ENCODE measurements around the gene PPP3R2. TPM values are rescaled to one million over a fixed set of nuclear protein-coding genes. Genes with fewer than 3 reads are reported as not detected.
"Not testable (repeated sequence)": the region's sequence is repeated elsewhere in the genome, so short reads cannot be mapped to it uniquely, and the experiment has no call there.

Gene PPP3R2
- total and polyA plus RNA-seq, 4 experiments from 2014 or later: not detected

DNA sequence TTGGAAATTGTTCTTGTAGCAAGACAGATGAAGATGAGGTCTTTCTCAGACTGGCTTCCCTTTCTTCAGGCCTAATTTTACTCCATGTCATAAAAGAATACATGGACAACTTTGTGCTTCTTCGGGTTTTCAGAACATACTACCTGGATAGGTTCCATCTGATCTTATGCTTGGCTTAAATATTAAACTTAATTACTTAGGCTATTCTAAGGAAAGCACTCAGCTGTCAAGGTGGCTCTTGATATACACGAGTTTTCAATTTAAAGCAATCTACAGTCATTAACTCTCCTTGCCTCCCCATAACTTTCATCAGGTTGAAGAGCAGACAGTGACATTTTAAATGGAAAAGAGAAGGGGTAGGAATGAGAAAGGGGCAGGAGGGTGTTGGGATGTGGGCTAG lies 9.5 kb upstream of the PPP3R2 start:
- ChIA-PET CTCF (ENCODE audit: partially characterized antibody) (interaction anchor here (1.0 kb wide), 1 partner anchor 18 kb away, joined by 4 read pairs; no protein-coding TSS in a partner anchor), POLR2A (ENCODE audit: partially characterized antibody) (no interaction called here)
- intact Hi-C loops (cut with micrococcal nuclease): no loop called here
- peaks cover 8 to 12% of the 10 kb centered on the region in 2 donors for H3K27me3 Mint-ChIP-seq
- no peaks in the 10 kb centered on the region for H3K9me3 ChIP-seq (ENCODE audit: control insufficient read depth in 1 of 2, low read length in 2 of 2)
- H3K9me3 Mint-ChIP-seq: no peaks in the 10 kb centered on the region
- no peak overlapping the region for H3K4me3 ChIP-seq (ENCODE audit: low read length in 2 of 2)
- no peak overlapping the region for H3K27ac Mint-ChIP-seq
- no peaks in the 10 kb centered on the region for H3K27me3 ChIP-seq (ENCODE audit: insufficient read depth, low read length)
- no peaks in the 10 kb centered on the region for H3K36me3 ChIP-seq (ENCODE audit: insufficient read depth, low read length)
- no peak for DNase-seq
- H3K4me3 Mint-ChIP-seq: no peak overlapping the region
- H3K27ac ChIP-seq (ENCODE audit: low read depth, low read length): no peak overlapping the region
- no peaks in the 10 kb centered on the region for H3K36me3 Mint-ChIP-seq
- H3K4me1 Mint-ChIP-seq: peaks cover 0 to 3% (median 3%) of the 10 kb centered on the region in 4 donors
- H3K4me1 ChIP-seq (ENCODE audit: insufficient read depth, low read length): no peaks in the 10 kb centered on the region

DNA sequence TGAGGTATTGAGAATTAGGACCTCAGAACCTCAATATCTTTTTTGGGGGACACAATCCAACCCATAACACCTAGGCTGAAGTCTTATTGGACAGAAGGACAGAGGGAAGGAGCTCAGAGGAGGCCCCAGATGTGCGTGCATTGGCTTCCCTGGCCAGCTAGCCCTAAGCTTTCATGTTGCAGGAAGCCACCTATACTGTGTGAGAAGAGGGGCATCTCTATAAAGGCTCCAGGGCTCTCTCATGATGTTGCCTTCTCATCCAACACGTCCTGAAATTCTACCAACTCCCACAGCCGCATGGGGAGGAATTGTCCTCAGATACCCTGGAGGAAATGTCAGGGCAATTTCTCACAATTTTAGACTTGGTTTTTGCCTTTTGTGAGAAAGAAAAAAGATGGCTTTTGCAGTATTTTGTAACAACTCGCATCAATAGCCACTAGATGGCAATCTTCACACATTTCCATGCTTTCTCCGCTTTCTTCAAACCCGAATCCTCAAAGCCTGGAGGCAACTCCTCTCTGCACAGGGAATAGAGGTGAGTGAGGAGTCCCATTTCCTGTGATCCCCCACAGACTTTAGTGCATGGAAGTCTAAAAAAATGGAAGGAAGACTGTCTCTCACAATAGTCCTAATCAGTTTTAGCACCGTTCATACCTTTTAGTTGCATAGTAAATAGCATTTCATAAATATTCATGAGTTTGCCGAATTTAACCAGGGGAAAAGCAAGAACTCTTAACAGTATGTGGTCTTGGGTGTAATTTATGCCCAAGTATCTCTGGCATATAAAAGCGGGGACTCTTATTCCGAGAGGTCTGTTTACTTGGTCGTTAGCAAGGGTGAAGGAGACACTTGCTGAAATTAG lies 7.4 kb upstream of the PPP3R2 start:
- H3K9me3 Mint-ChIP-seq: no peaks in the 10 kb centered on the region
- Histone ChIP-seq H3K4me1 (ENCODE audit: insufficient read depth, low read length) (no peaks in the 10 kb centered on the region), H3K27ac (ENCODE audit: low read depth, low read length) (no peak overlapping the region), H3K36me3 (ENCODE audit: insufficient read depth, low read length) (no peaks in the 10 kb centered on the region), H3K9me3 (ENCODE audit: control insufficient read depth in 1 of 2, low read length in 2 of 2) (no peaks in the 10 kb centered on the region), H3K27me3 (ENCODE audit: insufficient read depth, low read length) (no peaks in the 10 kb centered on the region), H3K4me3 (ENCODE audit: low read length in 2 of 2) (no peak overlapping the region)
- peak in 4 of 5 donors; percentile 18 to 28 (median 20) for DNase-seq
- intact Hi-C loops (cut with micrococcal nuclease): no loop called here
- no peak overlapping the region for H3K27ac Mint-ChIP-seq
- H3K36me3 Mint-ChIP-seq: no peaks in the 10 kb centered on the region
- peak overlapping the region in 7 of 8 donors; percentile 29 to 72 (median 60) for H3K4me3 Mint-ChIP-seq
- ChIA-PET POLR2A (ENCODE audit: partially characterized antibody) (no interaction called here), CTCF (ENCODE audit: partially characterized antibody) (interaction anchor here (0.7 to 1.6 kb wide), 7 partner anchors 10 to 211 kb away, joined by 3 to 5 read pairs (median 3); no protein-coding TSS in a partner anchor)
- peaks cover 6% of the 10 kb centered on the region in 2 donors for H3K27me3 Mint-ChIP-seq
- peaks cover 0 to 3% (median 3%) of the 10 kb centered on the region in 4 donors for H3K4me1 Mint-ChIP-seq

DNA sequence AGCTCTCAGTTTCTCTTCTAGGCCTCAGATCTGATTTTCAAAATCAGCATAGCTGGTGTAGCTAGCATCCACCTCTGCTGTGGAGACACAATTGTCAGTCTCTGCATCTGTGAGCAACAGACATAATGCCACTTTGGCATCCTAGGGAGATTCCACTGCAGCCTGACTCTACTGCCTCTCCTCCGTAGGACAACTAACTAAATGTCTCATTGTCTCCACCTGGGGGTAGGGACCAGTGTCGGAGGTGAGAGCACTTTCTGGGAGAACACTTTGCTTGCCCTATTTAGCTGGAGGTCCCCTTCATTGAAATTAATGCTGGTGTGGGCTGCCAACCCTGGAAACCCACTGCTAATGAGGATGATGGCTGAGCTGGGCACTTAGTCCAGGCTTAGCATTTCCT lies 1.4 kb downstream of the PPP3R2 start:
- no peak overlapping the region for H3K27ac ChIP-seq (ENCODE audit: low read depth, low read length)
- CTCF ChIA-PET (ENCODE audit: partially characterized antibody): interaction anchor here (1.3 kb wide), 1 partner anchor 64 kb away, joined by 4 read pairs; no protein-coding TSS in a partner anchor
- H3K4me3 ChIP-seq (ENCODE audit: low read length in 2 of 2): no peak overlapping the region
- no peaks in the 10 kb centered on the region for H3K36me3 Mint-ChIP-seq
- H3K4me3 Mint-ChIP-seq: no peak overlapping the region
- no peaks in the 10 kb centered on the region for H3K4me1 ChIP-seq (ENCODE audit: insufficient read depth, low read length)
- POLR2A ChIA-PET (ENCODE audit: partially characterized antibody): no interaction called here
- intact Hi-C loops (cut with micrococcal nuclease): no loop called here
- H3K36me3 ChIP-seq (ENCODE audit: insufficient read depth, low read length): no peaks in the 10 kb centered on the region
- H3K27me3 ChIP-seq (ENCODE audit: insufficient read depth, low read length): no peaks in the 10 kb centered on the region
- H3K9me3 ChIP-seq (ENCODE audit: control insufficient read depth in 1 of 2, low read length in 2 of 2): no peaks in the 10 kb centered on the region
- no peak overlapping the region for H3K27ac Mint-ChIP-seq
- H3K4me1 Mint-ChIP-seq: no peaks in the 10 kb centered on the region
- no peak for DNase-seq
- no peaks in the 10 kb centered on the region for H3K9me3 Mint-ChIP-seq
- peaks cover 3 to 4% of the 10 kb centered on the region in 2 donors for H3K27me3 Mint-ChIP-seq

DNA sequence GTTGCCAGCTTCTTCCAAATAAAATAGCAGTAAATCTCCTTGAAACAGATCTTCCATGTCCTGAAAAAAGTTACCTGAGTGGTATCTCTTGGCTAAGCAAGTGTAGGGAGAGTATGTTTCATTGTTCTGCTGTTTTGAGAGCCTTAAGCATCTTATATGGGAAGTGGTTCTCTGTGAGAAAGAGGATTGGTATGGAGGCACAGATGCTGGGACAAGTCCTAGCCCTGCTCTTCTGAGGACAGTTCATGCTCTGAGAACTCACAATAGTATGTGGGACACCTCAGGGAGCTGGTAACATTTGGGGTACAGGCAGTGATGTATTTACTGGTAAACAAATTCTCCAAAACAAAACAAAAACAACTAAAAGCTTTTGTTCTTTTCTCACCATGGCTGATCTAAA lies 2.0 kb downstream of the PPP3R2 start:
- no peak for DNase-seq
- H3K27ac ChIP-seq (ENCODE audit: low read depth, low read length): no peak overlapping the region
- no peaks in the 10 kb centered on the region for H3K36me3 ChIP-seq (ENCODE audit: insufficient read depth, low read length)
- no peak overlapping the region for H3K4me3 ChIP-seq (ENCODE audit: low read length in 2 of 2)
- intact Hi-C loops (cut with micrococcal nuclease): no loop called here
- no peaks in the 10 kb centered on the region for H3K4me1 ChIP-seq (ENCODE audit: insufficient read depth, low read length)
- no peaks in the 10 kb centered on the region for H3K9me3 Mint-ChIP-seq
- H3K9me3 ChIP-seq (ENCODE audit: control insufficient read depth in 1 of 2, low read length in 2 of 2): no peaks in the 10 kb centered on the region
- H3K36me3 Mint-ChIP-seq: no peaks in the 10 kb centered on the region
- H3K27me3 ChIP-seq (ENCODE audit: insufficient read depth, low read length): no peaks in the 10 kb centered on the region
- peaks cover 3 to 4% of the 10 kb centered on the region in 2 donors for H3K27me3 Mint-ChIP-seq
- H3K27ac Mint-ChIP-seq: no peak overlapping the region
- POLR2A ChIA-PET (ENCODE audit: partially characterized antibody): no interaction called here
- no peak overlapping the region for H3K4me3 Mint-ChIP-seq
- CTCF ChIA-PET (ENCODE audit: partially characterized antibody): interaction anchor here (1.3 kb wide), 1 partner anchor 63 kb away, joined by 4 read pairs; no protein-coding TSS in a partner anchor
- H3K4me1 Mint-ChIP-seq: peaks cover 0 to 1% (median 0%) of the 10 kb centered on the region in 4 donors

DNA sequence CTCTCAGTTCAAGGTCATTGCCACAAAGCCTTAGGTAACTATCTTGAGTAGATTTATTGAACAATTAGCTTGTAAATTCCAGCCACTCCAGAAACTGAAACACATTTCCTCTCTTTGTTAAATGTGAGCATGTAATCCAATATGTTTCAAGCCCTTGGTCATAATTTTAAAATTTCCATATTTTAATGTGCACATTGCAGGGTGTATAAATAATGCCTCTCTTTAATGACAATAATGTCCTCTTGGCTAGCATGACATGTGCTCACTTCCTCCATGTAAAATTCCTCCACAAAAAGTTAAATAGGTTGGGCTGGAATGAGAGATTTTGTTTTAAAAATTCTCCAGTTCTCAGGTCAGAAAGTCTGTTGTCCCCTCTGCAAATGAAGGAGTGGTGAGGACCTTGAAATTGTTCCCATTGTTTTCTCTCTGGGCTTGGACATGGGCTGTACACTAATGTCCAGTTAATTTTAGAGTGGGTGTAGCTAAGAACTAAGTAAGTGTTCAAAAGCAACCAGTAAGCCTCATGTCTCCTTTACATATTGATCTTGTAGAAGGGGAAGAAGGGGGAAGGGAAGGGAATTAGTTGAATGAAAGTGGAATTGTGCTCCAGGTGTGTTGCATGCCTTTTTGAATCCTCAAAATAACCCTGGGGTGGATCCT lies 2.9 kb downstream of the PPP3R2 start:
- Mint-ChIP-seq H3K36me3 (no peaks in the 10 kb centered on the region), H3K9me3 (no peaks in the 10 kb centered on the region), H3K4me3 (no peak overlapping the region), H3K27ac (no peak overlapping the region), H3K27me3 (peaks cover 3 to 4% of the 10 kb centered on the region in 2 donors), H3K4me1 (peaks cover 0 to 2% (median 0%) of the 10 kb centered on the region in 4 donors)
- no peak for DNase-seq
- Histone ChIP-seq H3K9me3 (ENCODE audit: control insufficient read depth in 1 of 2, low read length in 2 of 2) (no peaks in the 10 kb centered on the region), H3K27ac (ENCODE audit: low read depth, low read length) (no peak overlapping the region), H3K4me3 (ENCODE audit: low read length in 2 of 2) (no peak overlapping the region), H3K4me1 (ENCODE audit: insufficient read depth, low read length) (no peaks in the 10 kb centered on the region), H3K27me3 (ENCODE audit: insufficient read depth, low read length) (no peaks in the 10 kb centered on the region), H3K36me3 (ENCODE audit: insufficient read depth, low read length) (no peaks in the 10 kb centered on the region)
- intact Hi-C loops (cut with micrococcal nuclease): no loop called here
- CTCF ChIA-PET (ENCODE audit: partially characterized antibody): no interaction called here
- POLR2A ChIA-PET (ENCODE audit: partially characterized antibody): no interaction called here

DNA sequence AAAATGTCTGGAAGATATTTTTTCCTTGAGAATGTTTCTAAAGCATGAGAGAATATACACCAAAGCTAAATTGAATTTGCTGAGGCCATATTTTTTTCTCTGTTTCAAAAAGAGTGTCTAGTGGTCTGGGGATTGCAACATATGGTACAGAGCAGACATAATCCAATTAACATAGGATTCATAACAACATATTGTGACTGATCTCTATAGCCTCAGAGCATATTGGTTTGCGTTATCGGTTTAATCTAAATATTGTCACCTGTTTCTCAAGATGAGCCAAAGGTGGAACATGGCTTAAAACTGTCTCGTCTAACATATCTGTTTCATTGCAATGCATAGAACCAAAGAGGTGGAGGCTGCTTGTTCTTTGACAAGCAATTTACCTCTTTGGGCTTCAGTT lies 3.9 kb downstream of the PPP3R2 start:
- Mint-ChIP-seq H3K27ac (no peak overlapping the region), H3K9me3 (peaks cover 0 to 2% (median 0%) of the 10 kb centered on the region in 8 donors), H3K4me1 (peaks cover 0 to 5% (median 2%) of the 10 kb centered on the region in 4 donors), H3K36me3 (no peaks in the 10 kb centered on the region), H3K4me3 (no peak overlapping the region), H3K27me3 (peaks cover 3 to 4% of the 10 kb centered on the region in 2 donors)
- intact Hi-C loops (cut with micrococcal nuclease): no loop called here
- CTCF ChIA-PET (ENCODE audit: partially characterized antibody): interaction anchor here (2.4 kb wide), 1 partner anchor 9 kb away, joined by 6 read pairs; no protein-coding TSS in a partner anchor
- Histone ChIP-seq H3K9me3 (ENCODE audit: control insufficient read depth in 1 of 2, low read length in 2 of 2) (no peaks in the 10 kb centered on the region), H3K4me1 (ENCODE audit: insufficient read depth, low read length) (no peaks in the 10 kb centered on the region), H3K27ac (ENCODE audit: low read depth, low read length) (no peak overlapping the region), H3K4me3 (ENCODE audit: low read length in 2 of 2) (no peak overlapping the region), H3K27me3 (ENCODE audit: insufficient read depth, low read length) (no peaks in the 10 kb centered on the region), H3K36me3 (ENCODE audit: insufficient read depth, low read length) (no peaks in the 10 kb centered on the region)
- POLR2A ChIA-PET (ENCODE audit: partially characterized antibody): no interaction called here
- no peak for DNase-seq

DNA sequence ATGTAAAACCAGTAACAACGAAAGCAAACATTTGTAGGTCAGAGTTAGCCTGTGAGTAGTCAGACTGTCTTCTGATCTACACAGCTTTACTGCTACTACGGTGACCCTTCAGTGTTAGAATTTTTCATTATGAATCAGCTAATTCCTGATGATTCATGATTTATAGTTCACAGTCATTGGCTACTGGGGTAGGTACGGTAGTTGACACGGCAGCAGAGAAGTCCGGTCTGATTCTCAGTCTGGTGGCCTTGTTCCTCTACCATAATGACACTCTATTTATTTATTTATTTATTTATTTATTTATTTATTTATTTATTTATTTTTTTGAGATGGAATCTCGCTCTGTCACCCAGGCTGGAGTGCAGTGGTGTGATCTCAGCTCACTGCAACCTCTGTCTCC lies 4.7 kb downstream of the PPP3R2 start:
- not testable (repeated sequence) for H3K27me3 Mint-ChIP-seq, H3K27ac Mint-ChIP-seq

More for the DNA sequence above, 4.7 kb downstream of the PPP3R2 start:
- POLR2A ChIA-PET (ENCODE audit: partially characterized antibody); H3K4me3 ChIP-seq (ENCODE audit: low read length in 2 of 2); H3K9me3 Mint-ChIP-seq; H3K9me3 ChIP-seq (ENCODE audit: control insufficient read depth in 1 of 2, low read length in 2 of 2); H3K4me1 ChIP-seq (ENCODE audit: insufficient read depth, low read length); H3K27ac ChIP-seq (ENCODE audit: low read depth, low read length); intact Hi-C loops (cut with micrococcal nuclease); H3K36me3 Mint-ChIP-seq; H3K4me1 Mint-ChIP-seq; H3K36me3 ChIP-seq (ENCODE audit: insufficient read depth, low read length); DNase-seq; H3K4me3 Mint-ChIP-seq; H3K27me3 ChIP-seq (ENCODE audit: insufficient read depth, low read length): not testable (repeated sequence)
- CTCF ChIA-PET (ENCODE audit: partially characterized antibody): interaction anchor here (2.4 kb wide), 1 partner anchor 10 kb away, joined by 6 read pairs; no protein-coding TSS in a partner anchor

Data from CD4-positive, alpha-beta memory T cell (primary cell).